ENCODE results near the gene DOCK2. TPM values are rescaled to one million over a fixed set of nuclear protein-coding genes. Genes with fewer than 3 reads are reported as not detected.

DOCK2 gene
- total RNA-seq, 1 experiment from 2014 or later, result not detected

DNA sequence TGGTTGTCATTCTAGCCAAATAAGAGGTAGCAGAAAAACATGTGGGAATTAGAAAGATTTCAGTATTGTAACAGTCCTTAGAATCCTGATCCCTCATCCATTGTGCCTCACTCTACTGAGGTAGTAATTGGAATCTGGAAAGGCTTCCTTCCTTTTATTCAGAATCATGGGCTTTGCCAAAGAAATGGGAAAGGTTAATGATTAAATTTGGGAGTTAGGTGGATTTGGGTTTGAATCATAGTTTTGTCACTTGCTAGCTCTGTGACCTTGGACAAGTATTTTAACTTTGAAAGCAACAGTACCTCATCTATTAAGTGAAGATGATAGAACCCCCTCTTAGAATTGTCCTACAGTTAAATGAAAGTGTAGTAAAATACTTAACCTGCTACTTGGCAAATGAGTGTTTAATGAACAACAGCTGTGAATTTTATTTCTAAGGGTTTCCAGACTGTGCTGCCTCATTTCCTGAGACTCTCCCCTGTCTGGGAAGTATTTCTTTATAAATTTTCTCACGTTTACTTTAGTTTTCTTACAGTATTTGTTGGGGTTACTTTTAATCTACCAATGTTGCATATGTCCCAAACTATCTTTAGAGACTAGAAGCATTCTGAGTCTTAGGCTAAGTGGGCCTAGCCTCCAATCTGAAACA is 41.8 kb upstream of the DOCK2 start:
- H3K36me3 Mint-ChIP-seq (ENCODE audit: insufficient read depth, unreplicated experiment), result peaks cover 7% of the 10 kb centered on the region
- CTCF ChIA-PET, result no interaction called here
- H3K27ac Mint-ChIP-seq (ENCODE audit: unreplicated experiment), result no peak overlapping the region
- H3K9me3 Mint-ChIP-seq (ENCODE audit: low read depth, unreplicated experiment), result no peaks in the 10 kb centered on the region
- no TSS peak for BruUV-seq (replicated peaks)
- no peak overlapping the region for H3K4me3 Mint-ChIP-seq (ENCODE audit: low read depth, unreplicated experiment)
- DNase-seq, result no peak
- H3K27me3 Mint-ChIP-seq (ENCODE audit: unreplicated experiment), result no peaks in the 10 kb centered on the region
- intact Hi-C loops (cut with micrococcal nuclease; ENCODE audit: unreplicated experiment), result no loop called here
- no peak for TF ChIP-seq CTCF (IDR thresholded peaks at IDR 0.05; ENCODE audit: unreplicated experiment)
- H3K4me1 Mint-ChIP-seq (ENCODE audit: low read depth, unreplicated experiment), result no peaks in the 10 kb centered on the region

GRCh38 chr5:169599451-169599850 is 37.6 kb upstream of the DOCK2 start:
- no peak overlapping the region for H3K4me3 Mint-ChIP-seq (ENCODE audit: low read depth, unreplicated experiment)
- no peaks in the 10 kb centered on the region for H3K27me3 Mint-ChIP-seq (ENCODE audit: unreplicated experiment)
- H3K36me3 Mint-ChIP-seq (ENCODE audit: insufficient read depth, unreplicated experiment), result peaks cover 5% of the 10 kb centered on the region
- no peaks in the 10 kb centered on the region for H3K9me3 Mint-ChIP-seq (ENCODE audit: low read depth, unreplicated experiment)
- no peaks in the 10 kb centered on the region for H3K4me1 Mint-ChIP-seq (ENCODE audit: low read depth, unreplicated experiment)
- H3K27ac Mint-ChIP-seq (ENCODE audit: unreplicated experiment), result no peak overlapping the region
- CTCF ChIA-PET, result no interaction called here
- BruUV-seq (replicated peaks), result no TSS peak
- intact Hi-C loops (cut with micrococcal nuclease; ENCODE audit: unreplicated experiment), result no loop called here
- DNase-seq, result no peak
- no peak for TF ChIP-seq CTCF (IDR thresholded peaks at IDR 0.05; ENCODE audit: unreplicated experiment)

DNA sequence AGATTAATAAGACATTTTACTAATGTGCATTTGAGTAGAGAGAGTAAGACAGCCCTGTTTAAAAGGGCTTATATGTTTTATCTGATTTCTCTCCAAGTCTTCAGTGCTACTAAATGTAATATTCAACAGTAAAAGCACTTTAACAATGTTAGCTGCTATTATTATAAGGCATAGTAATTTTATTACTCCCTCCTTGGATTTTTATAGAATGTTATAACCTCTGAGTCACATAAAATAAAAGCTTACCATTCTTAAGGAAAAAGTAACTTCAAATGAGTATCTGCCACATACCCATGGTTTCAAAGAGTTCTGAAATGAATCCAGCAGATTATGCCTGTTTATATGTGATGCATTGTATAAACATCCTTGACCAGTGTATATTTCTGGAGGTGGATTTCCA is 34.5 kb upstream of the DOCK2 start:
- peaks cover 5% of the 10 kb centered on the region for H3K36me3 Mint-ChIP-seq (ENCODE audit: insufficient read depth, unreplicated experiment)
- no peak for DNase-seq
- TF ChIP-seq CTCF (IDR thresholded peaks at IDR 0.05; ENCODE audit: unreplicated experiment), result no peak
- BruUV-seq (replicated peaks), result no TSS peak
- H3K4me3 Mint-ChIP-seq (ENCODE audit: low read depth, unreplicated experiment), result no peak overlapping the region
- no peaks in the 10 kb centered on the region for H3K9me3 Mint-ChIP-seq (ENCODE audit: low read depth, unreplicated experiment)
- H3K4me1 Mint-ChIP-seq (ENCODE audit: low read depth, unreplicated experiment), result no peaks in the 10 kb centered on the region
- CTCF ChIA-PET, result no interaction called here
- H3K27me3 Mint-ChIP-seq (ENCODE audit: unreplicated experiment), result no peaks in the 10 kb centered on the region
- intact Hi-C loops (cut with micrococcal nuclease; ENCODE audit: unreplicated experiment), result no loop called here
- H3K27ac Mint-ChIP-seq (ENCODE audit: unreplicated experiment), result no peak overlapping the region

- no peaks in the 10 kb centered on the region for H3K27me3 Mint-ChIP-seq (ENCODE audit: unreplicated experiment)
- CTCF ChIA-PET, result no interaction called here
- H3K9me3 Mint-ChIP-seq (ENCODE audit: low read depth, unreplicated experiment), result peaks cover 4% of the 10 kb centered on the region
- intact Hi-C loops (cut with micrococcal nuclease; ENCODE audit: unreplicated experiment), result no loop called here
- H3K4me1 Mint-ChIP-seq (ENCODE audit: low read depth, unreplicated experiment), result no peaks in the 10 kb centered on the region
- no peak for DNase-seq
- BruUV-seq (replicated peaks), result TSS peak; percentile 21
- no peak overlapping the region for H3K27ac Mint-ChIP-seq (ENCODE audit: unreplicated experiment)
- peaks cover 3% of the 10 kb centered on the region for H3K36me3 Mint-ChIP-seq (ENCODE audit: insufficient read depth, unreplicated experiment)
- no peak overlapping the region for H3K4me3 Mint-ChIP-seq (ENCODE audit: low read depth, unreplicated experiment)
- TF ChIP-seq CTCF (IDR thresholded peaks at IDR 0.05; ENCODE audit: unreplicated experiment), result no peak
Measured at GRCh38 chr5:169606279-169606678, 30.8 kb upstream of the DOCK2 start.

Measured in Calu3 (cell line).